ENCODE measurements around the gene ADIPOR2.

The ADIPOR2 gene

DNA sequence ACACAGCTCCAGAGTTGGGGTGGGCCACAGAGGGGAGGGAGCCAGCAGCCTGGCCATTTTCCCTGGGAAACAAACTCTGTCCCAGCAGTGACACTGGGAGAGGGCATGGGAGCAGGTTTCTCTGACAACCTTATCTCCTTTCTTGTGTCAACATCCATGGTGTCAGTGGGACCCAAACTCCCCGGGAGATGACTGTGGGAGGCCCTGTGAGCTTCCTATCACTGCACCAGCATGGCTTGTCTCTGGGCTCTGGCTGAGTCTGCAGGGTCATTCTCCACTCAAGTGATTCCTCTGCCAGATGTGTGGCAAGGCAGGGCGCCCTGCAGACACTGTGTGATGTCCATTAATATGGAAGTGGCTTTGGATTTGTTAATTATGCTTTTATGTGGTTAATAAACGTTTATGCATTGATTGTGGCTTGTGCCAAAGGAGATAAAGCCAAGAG lies 139.6 kb downstream of the ADIPOR2 start:
- DNase-seq (ENCODE audit: low read depth), result no peak

DNA sequence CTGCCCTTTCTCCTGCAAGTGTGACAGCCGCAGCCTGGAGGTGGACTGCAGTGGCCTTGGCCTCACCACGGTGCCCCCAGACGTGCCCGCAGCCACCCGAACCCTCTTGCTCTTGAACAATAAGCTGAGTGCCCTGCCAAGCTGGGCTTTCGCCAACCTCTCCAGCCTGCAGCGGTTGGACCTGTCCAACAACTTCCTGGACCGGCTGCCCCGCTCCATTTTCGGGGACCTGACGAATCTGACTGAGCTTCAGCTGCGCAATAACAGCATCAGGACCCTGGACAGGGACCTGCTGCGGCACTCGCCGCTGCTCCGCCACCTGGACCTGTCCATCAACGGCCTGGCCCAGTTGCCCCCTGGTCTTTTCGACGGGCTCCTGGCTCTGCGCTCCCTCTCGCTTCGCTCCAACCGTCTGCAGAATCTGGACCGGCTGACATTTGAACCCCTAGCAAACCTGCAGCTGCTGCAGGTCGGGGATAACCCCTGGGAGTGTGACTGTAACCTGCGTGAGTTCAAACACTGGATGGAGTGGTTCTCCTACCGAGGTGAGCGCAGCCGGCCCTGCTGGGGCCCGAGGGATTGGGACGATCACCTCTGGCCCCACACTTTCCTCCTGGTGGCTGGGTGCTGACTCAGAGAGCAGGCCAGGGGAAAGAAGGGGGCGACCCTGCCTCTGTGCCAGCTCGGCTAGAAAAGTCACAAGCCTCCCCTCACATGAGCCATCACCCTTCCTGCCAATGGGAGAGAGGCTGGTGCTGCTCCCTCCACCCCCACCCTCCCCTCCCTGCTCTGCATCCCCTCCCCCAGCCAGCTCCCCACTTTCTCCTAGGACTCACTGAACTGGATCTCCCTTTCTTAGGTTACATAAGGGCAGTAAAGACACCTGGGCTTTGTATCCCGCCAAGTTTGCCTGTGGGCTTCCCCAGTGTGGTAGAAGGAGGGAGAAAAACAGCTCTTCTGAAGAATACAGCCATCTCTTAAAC lies 140.4 kb downstream of the ADIPOR2 start:
- DNase-seq (ENCODE audit: low read depth), result no peak

DNA sequence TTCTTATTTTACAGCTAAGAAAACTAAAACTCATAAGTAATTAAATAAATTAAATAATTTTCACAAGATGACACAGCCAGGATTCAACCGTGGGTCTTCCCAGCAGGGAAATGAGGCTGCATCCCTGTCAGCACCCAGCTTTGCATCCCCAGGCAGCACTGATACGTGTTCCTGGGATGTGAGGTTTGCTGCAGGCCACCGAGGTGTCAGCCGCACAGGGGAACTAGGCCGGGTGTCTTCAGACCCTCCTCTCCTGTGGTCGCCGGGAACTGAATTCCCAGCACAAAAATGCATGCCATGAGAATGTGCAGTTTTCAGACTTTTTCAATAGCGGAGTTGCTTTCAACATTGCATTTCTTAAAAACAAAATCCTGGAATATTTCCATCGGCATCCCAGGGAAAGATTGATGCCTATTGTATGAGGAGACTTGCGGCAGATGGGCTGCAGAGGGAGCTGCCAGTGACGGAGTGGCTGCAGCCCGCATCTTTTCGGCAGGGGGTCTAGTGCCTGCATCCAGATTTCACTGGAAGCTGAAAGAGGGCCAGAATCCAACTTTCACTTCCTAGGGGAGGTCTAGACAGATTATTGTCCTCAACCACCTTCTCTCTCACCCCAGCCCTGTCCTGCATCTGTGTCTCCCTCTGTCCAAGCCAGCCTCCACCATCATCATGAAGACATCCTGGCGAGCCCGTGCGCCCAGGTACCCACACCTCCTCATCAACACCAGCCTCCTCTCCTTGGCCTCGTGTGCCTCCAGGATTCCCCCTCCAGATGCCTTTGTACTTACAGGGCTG lies 142.1 kb downstream of the ADIPOR2 start:
- no peak for DNase-seq (ENCODE audit: low read depth)

DNA sequence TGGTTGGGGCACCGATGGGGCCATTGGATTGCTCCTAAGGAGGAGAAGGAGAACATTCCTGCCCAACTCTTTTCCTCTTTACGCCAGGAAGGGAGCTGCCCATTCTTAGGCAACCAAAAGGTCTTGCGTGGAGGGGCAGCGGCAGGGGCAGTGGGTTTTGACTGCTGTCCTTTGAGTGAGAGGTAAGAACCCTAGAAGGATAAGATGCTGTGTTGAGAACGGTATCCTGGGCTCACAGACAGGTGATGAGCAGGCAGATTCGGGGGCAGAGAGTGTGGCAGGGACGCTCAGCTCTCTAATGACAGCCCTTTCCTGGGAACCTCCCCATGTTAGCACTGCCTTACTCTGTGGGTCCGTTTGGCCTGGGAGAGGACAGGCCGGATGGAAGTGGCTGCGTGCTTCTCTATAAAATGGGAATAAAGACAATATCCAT lies 142.7 kb downstream of the ADIPOR2 start:
- no peak for DNase-seq (ENCODE audit: low read depth)

DNA sequence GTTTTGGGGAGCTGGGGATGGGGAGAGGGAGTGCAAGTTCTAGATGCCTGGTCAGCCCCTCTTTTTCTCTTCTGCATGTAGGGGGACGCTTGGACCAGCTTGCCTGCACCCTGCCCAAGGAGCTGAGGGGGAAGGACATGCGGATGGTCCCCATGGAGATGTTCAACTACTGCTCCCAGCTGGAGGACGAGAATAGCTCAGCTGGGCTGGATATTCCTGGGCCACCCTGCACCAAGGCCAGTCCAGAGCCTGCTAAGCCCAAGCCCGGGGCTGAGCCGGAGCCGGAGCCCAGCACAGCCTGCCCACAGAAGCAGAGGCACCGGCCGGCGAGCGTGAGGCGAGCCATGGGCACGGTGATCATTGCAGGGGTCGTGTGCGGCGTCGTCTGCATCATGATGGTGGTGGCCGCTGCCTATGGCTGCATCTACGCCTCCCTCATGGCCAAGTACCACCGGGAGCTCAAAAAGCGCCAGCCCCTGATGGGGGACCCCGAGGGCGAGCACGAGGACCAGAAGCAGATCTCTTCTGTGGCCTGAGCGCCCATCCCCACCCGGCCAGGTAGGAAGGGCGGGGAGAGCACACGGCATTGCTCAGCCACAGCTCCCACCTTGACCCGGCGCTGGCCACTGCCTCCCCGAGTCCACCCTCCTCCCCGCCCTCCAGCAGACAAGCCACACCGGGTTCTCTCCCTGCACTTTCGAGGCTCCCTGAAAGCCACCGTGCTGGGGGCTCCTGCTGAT lies 143.5 kb downstream of the ADIPOR2 start:
- no peak for DNase-seq (ENCODE audit: low read depth)

DNA sequence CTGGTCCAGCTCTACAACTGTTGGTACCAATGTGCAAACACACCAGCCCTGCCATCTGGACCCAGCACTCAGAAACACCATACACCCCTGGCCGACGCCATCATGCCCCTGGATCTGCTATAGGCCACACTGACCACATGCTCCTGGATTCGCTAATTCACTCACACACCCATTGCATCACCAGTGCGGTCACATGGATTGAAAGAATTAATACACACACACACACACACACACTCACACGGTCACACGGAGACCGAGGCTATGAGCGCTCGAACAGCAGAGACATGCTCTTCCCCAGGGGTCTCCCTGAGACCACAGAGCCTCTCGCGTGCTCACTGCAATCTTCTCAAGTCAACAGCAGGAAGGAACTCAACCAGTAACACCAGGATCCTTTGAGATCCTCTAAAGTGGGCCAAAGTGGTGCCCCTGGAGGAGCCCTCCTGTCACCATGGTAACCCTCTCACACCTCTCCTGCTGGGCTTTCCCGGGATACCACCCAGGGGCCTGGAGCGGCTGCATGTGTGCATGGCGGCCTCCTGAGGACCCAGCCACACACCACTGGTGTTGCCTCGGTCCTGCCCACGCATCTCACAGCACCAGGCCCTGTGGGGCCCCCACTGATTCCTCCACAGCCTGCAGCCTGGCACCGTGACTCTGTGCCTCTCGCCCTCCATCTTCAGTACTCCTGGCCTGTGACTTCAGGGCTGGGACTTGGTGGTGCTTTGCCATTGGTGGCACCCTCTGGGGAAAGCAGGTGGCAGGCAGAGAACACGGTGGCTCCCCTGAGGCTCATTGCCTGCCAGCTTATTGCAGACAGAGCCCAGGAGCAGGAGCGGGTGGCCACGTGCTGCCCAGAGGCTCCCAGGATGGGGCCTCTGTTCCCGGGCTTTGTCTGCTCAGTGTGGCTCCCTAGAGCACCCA lies 144.6 kb downstream of the ADIPOR2 start:
- no peak for DNase-seq (ENCODE audit: low read depth)

DNA sequence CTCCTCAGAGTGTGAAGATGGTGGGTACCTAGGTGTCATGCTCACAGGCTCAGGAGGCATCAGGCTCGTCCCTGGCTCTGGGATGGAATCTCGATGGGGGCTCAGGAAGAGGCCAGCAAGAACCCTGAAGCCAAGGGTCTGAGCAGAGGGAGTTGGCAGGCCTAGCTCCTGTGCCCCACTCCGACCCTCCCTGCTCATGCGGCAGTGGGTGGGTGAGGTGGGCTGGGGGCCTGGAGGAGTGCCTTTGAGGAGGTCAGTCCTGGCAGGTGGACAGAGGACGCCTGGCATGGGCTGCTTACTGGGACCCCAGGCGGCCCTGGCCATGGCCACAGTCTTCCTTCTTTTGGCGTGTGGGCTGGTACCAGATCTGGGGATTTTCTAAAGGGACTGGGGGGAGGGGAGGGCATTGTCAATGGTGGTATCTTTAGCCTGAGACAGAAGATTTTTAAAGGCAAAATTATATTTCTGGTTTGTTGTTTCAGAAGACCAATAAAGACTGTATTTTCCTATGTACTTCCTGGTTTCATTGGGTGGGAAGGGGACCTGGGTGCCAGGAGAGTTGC lies 145.5 kb downstream of the ADIPOR2 start:
- DNase-seq (ENCODE audit: low read depth), result no peak

DNA sequence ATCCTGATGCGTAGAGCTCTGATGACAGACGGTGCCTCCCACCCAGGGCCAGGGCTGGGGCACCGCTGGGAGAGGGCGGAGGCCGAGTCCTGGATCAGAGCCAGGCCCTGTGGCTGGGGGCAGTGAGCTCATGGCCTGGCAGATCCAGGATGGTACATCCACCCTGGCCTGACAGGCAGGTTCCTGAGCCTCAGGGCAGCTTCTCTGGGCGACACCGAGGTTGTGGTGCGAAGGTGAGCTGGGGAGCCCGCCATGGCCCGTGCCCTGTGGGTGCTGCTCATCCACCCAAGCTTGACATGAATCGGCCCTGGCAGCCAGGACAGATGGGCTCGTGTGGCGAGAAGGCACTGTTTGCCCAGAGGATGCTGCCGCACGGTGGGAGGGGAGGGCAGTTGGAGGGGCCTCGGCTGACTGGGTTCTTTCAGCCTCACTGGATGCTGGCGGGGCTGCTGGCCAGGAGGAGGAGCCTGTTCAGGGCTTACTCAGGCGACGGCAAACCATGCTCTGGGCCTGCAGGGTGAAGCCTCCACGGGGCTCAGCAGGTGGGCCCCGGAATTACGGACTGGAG lies 146.1 kb downstream of the ADIPOR2 start:
- DNase-seq (ENCODE audit: low read depth), result no peak

DNA sequence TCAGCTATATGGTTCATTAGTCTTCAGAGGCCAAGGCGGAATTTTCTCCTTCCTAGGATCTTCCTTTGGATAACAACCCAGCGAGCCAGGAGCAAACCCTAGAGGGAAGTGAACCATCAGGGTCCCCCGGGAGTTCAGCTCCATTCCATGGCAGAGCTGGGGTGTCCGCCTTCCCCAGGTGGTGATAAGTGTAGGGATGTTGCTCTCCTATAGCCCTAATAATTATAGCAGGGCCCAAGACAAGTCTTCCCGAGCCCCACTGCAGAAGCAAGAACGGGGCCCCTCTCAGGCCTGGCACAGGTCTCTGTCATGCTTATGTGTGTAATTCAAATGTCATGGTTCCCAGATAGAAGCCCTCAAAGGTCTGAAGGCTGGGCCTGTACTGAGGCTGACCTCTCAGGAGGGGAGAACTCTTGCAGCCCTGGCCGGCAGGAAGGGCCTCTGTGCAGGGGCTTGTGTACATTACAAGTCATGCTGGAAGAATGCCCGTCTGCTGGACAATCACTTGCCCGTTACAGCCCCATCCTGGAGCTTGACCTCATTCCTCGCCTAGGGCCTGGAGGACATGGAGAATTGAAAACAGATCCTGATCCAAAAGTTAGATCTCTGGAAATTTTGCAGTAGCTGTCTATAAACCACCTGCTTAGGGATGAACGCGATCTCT lies 146.8 kb downstream of the ADIPOR2 start:
- DNase-seq (ENCODE audit: low read depth), result no peak
